T-helper 2 cell treated with Interferon-gamma antibody and Interleukin-4, amounts not matched to agents 100 ng/mL and 5 ng/mL, for 36 hours (primary cell): Measurements from ENCODE around the gene CADM4. TPM values are rescaled to one million over a fixed set of nuclear protein-coding genes. Genes with fewer than 3 reads are reported as not detected.
"Not testable (repeated sequence)": the region's sequence is repeated elsewhere in the genome, so short reads cannot be mapped to it uniquely, and the experiment has no call there.

Experiments used
- intact Hi-C: fragments of 100-400 bp; cut with micrococcal nuclease; formaldehyde crosslinking; loops from one replicate; pipeline ENCODE4 v1.15.1; 2023
- total RNA-seq: library from RNA; stranded (reverse); gene quantifications from 2 replicates; pipeline ENCODE4 v1.2.3, GENCODE V29; 2022

The CADM4 gene
- total RNA-seq, 1 donor from 2014 or later, result 0.16 TPM

GRCh38 chr19:43667126-43667875 is 27.7 kb upstream of the CADM4 start:
- intact Hi-C loops, result loop anchor here (5.0 kb wide), 1 partner anchor 100 kb away; no protein-coding TSS in a partner anchor

- intact Hi-C loops, result no loop called here
Observed at GRCh38 chr19:43664018-43664417, 24.4 kb upstream of the CADM4 start.

- intact Hi-C loops, result no loop called here
Observed at GRCh38 chr19:43662487-43662886, 22.8 kb upstream of the CADM4 start.

GRCh38 chr19:43660971-43661360 is 21.3 kb upstream of the CADM4 start:
- intact Hi-C loops, result no loop called here

GRCh38 chr19:43660301-43660970 is 20.8 kb upstream of the CADM4 start:
- intact Hi-C loops, result no loop called here

GRCh38 chr19:43658494-43658893 is 18.8 kb upstream of the CADM4 start:
- intact Hi-C loops, result no loop called here

- intact Hi-C loops, result no loop called here
Observed at GRCh38 chr19:43658001-43658400, 18.4 kb upstream of the CADM4 start.

GRCh38 chr19:43656436-43656835 is 16.8 kb upstream of the CADM4 start:
- intact Hi-C loops, result no loop called here

- intact Hi-C loops, result no loop called here
Observed at GRCh38 chr19:43652546-43652874, 12.9 kb upstream of the CADM4 start.

- intact Hi-C loops, result no loop called here
Observed at GRCh38 chr19:43651758-43652545, 12.3 kb upstream of the CADM4 start.

GRCh38 chr19:43650276-43650675 is 10.6 kb upstream of the CADM4 start:
- intact Hi-C loops, result not testable (repeated sequence)

- intact Hi-C loops, result no loop called here
Observed at GRCh38 chr19:43649514-43649913, 9.9 kb upstream of the CADM4 start.

- intact Hi-C loops, result no loop called here
Observed at GRCh38 chr19:43648633-43649032, 9.0 kb upstream of the CADM4 start.

GRCh38 chr19:43644181-43644580 is 4.5 kb upstream of the CADM4 start:
- intact Hi-C loops, result no loop called here

GRCh38 chr19:43643326-43643725 is 3.7 kb upstream of the CADM4 start:
- intact Hi-C loops, result no loop called here

GRCh38 chr19:43642531-43642930 is 2.9 kb upstream of the CADM4 start:
- intact Hi-C loops, result no loop called here

GRCh38 chr19:43641333-43641732 is 1.7 kb upstream of the CADM4 start:
- intact Hi-C loops, result no loop called here

- intact Hi-C loops, result no loop called here
Observed at GRCh38 chr19:43640424-43640757, 741 bp upstream of the CADM4 start.

GRCh38 chr19:43638995-43639518 is 593 bp downstream of the CADM4 start:
- intact Hi-C loops, result loop anchor here (2.0 kb wide), 1 partner anchor 20 kb away; the partner anchor contains the start of gene ZNF428

- intact Hi-C loops, result loop anchor here (2.0 kb wide), 1 partner anchor 20 kb away; the partner anchor contains the start of gene ZNF428
Observed at GRCh38 chr19:43638214-43638994, 1.2 kb downstream of the CADM4 start.

GRCh38 chr19:43636121-43636683 is 3.4 kb downstream of the CADM4 start:
- intact Hi-C loops, result no loop called here
